ENCODE results near the gene PCDHGA9. TPM values are rescaled to one million over a fixed set of nuclear protein-coding genes. Genes with fewer than 3 reads are reported as not detected.

Gene PCDHGA9
- total and polyA plus RNA-seq, 2 donors (not counting 3 experiments of a cell fraction or from before 2014, with no cell fraction given): 1.1 to 3.9 TPM

GRCh38 chr5:141355641-141356040 lies 46.9 kb upstream of the PCDHGA9 start:
- ChIA-PET POLR2A (no interaction called here), CTCF (interaction anchor here (0.9 to 3.0 kb wide), 17 partner anchors 9 to 208 kb away, joined by 3 to 25 read pairs (median 5); partner anchors contain the start of genes PCDHGA11, PCDHGA12, PCDHGA2 and PCDHGA3)
- Histone ChIP-seq H3K36me3 (ENCODE audit: control insufficient read depth in 2 of 2, extremely low read depth in 1 of 2, insufficient read depth in 2 of 2, low read length in 2 of 2) (no peaks in the 10 kb centered on the region), H3K4me2 (ENCODE audit: insufficient read depth, low read length) (no peak overlapping the region), H3K4me1 (ENCODE audit: control insufficient read depth, extremely low read depth, insufficient read depth, low read length) (no peaks in the 10 kb centered on the region), H3K27ac (ENCODE audit: insufficient read depth, low read depth, low read length) (no peak overlapping the region), H3K9me1 (replicated peaks; ENCODE audit: control insufficient read depth, extremely low read depth, insufficient read depth, low read length) (no peaks in the 10 kb centered on the region), H3K4me3 (replicated peaks in 1 of 3; ENCODE audit: insufficient read depth in 1 of 3, low read depth in 1 of 3, low read length in 3 of 3) (no peak overlapping the region), H3K79me2 (ENCODE audit: control insufficient read depth, insufficient read depth, low read length) (no peaks in the 10 kb centered on the region), H4K20me1 (replicated peaks; ENCODE audit: control insufficient read depth, extremely low read depth, insufficient read depth, low read length) (no peaks in the 10 kb centered on the region), H3K9me3 (replicated peaks; ENCODE audit: control insufficient read depth, insufficient read depth, low read length) (no peaks in the 10 kb centered on the region), H3K27me3 (ENCODE audit: control insufficient read depth in 2 of 2, insufficient read depth in 2 of 2, low read length in 2 of 2) (peaks cover 30 to 58% of the 10 kb centered on the region in 2 experiments), H2AFZ (ENCODE audit: low read depth, low read length) (no peak overlapping the region), H3K9ac (replicated peaks; ENCODE audit: extremely low read depth, insufficient read depth, low read length) (no peak overlapping the region)
- TF ChIP-seq CTCF (IDR thresholded peaks at IDR 0.05; ENCODE audit: extremely low read depth in 1 of 2, insufficient read depth in 1 of 2, low read depth in 1 of 2, low read length in 2 of 2) (no peak), MYC (IDR thresholded peaks at IDR 0.05; ENCODE audit: low read depth, low read length) (no peak), EZH2 (IDR thresholded peaks at IDR 0.05; ENCODE audit: borderline replicate concordance, low read depth, low read length, severe bottlenecking) (no peak), JUN (IDR thresholded peaks at IDR 0.05; ENCODE audit: borderline replicate concordance, insufficient read depth, insufficient read length, low read depth) (no peak), GATA2 (IDR thresholded peaks at IDR 0.05; ENCODE audit: insufficient read depth, insufficient read length, low read depth, low read length) (no peak), FOS (IDR thresholded peaks at IDR 0.05; ENCODE audit: borderline replicate concordance, insufficient read depth, low read length) (no peak), POLR2AphosphoS5 (IDR thresholded peaks at IDR 0.05; ENCODE audit: insufficient read depth, low read depth, low read length) (no peak)
- intact Hi-C loops (cut with micrococcal nuclease): no loop called here
- FAIRE-seq (no peak), DNase-seq (ENCODE audit: low read depth, low spot score) (no peak)
- dilution Hi-C loops (cut with MboI; ENCODE audit: extremely low pct_ligation_motif_present, low sequenced_read_pairs): no loop called here
- no TSS peak for BruUV-seq (replicated peaks)

Measured in endothelial cell of umbilical vein (primary cell).